HEK293 (cell line): ENCODE measurements around the gene OR52M1.
"Not testable (repeated sequence)": the region's sequence is repeated elsewhere in the genome, so short reads cannot be mapped to it uniquely, and the experiment has no call there.

Source experiments
- CTCF ChIA-PET: fragments of 350-600 bp; formaldehyde crosslinking; extraction: SDS; loops from one replicate; lab custom pipeline; 2021; ENCODE audit warnings: antibody characterized with exemption; lab: Yijun Ruan, JAX
- POLR2A ChIA-PET: fragments of 300-600 bp; formaldehyde crosslinking; extraction: SDS; loops from one replicate; lab custom pipeline; 2020; ENCODE audit warnings: antibody characterized with exemption, inconsistent platforms; lab: Yijun Ruan, JAX
- H3K27ac ChIP-seq: fragments of 200-500 bp; sonication (Bioruptor generic); 2 replicates; pipeline ENCODE4 v1.5.1; 2014; ENCODE audit warnings: low read depth, low read length, control low read depth, inconsistent platforms; ENCODE audit errors: extremely low read depth
- H3K36me3 ChIP-seq, 2 experiments: fragments of 200-500 bp in 1 of 2; sonication (Bioruptor generic) in 1 of 2; 1 replicate in 1 of 2; 2 replicates in 1 of 2; pipeline ENCODE4 v1.5.1; 2014 to 2017; ENCODE audit warnings: inconsistent platforms in 2 of 2, low read length in 2 of 2; ENCODE audit not compliant: control insufficient read depth in 2 of 2, insufficient read depth in 1 of 2
- H3K4me1 ChIP-seq: fragments of 200-500 bp; sonication (Bioruptor generic); 2 replicates; pipeline ENCODE4 v1.5.1; 2014; ENCODE audit warnings: mild to moderate bottlenecking, low read length, inconsistent platforms; ENCODE audit not compliant: control insufficient read depth, insufficient read depth
- H3K4me3 ChIP-seq: 2 replicates; pipeline ENCODE4 v1.5.1; 2011; ENCODE audit warnings: low read depth, mild to moderate bottlenecking, control low read depth, low read length, moderate library complexity
- H3K9me3 ChIP-seq: fragments of 200-500 bp; sonication (Bioruptor generic); 2 replicates; pipeline ENCODE4 v1.5.1; 2014; ENCODE audit warnings: low read depth, low read length, inconsistent platforms; ENCODE audit not compliant: control insufficient read depth, insufficient read depth
- GLI4 ChIP-seq: fragments of 450-650 bp; formaldehyde crosslinking; IDR thresholded peaks from 2 replicates; pipeline ENCODE4 v1.5.1; 2016; ENCODE audit warnings: missing biosample characterization, missing genetic modification characterization
- HOXA7 ChIP-seq: sonication (generic); formaldehyde crosslinking; IDR thresholded peaks from 2 replicates; pipeline ENCODE4 v1.8.1; 2022; ENCODE audit warnings: missing genetic modification reagents, borderline replicate concordance
- HOXD13 ChIP-seq: sonication (generic); formaldehyde crosslinking; IDR thresholded peaks from 2 replicates; pipeline ENCODE4 v1.8.0; 2022; ENCODE audit warnings: missing genetic modification reagents, borderline replicate concordance
- TRIM28 ChIP-seq: IDR thresholded peaks from 2 replicates; pipeline ENCODE4 v1.6.1; 2011; ENCODE audit warnings: low read length, control low read depth, borderline replicate concordance
- ZBTB17 ChIP-seq: fragments of 450-650 bp; formaldehyde crosslinking; IDR thresholded peaks from 2 replicates; pipeline ENCODE4 v1.5.1; 2016; ENCODE audit warnings: missing biosample characterization, missing genetic modification characterization
- ZFHX2 ChIP-seq: fragments of 450-650 bp; formaldehyde crosslinking; conservative IDR thresholded peaks from 2 replicates; pipeline ENCODE4 v1.5.1; 2016; ENCODE audit warnings: missing biosample characterization, missing genetic modification characterization
- ZIC2 ChIP-seq: fragments of 450-650 bp; formaldehyde crosslinking; IDR thresholded peaks from 2 replicates; pipeline ENCODE4 v1.5.1; 2016; ENCODE audit warnings: missing biosample characterization, missing genetic modification characterization
- ZNF302 ChIP-seq: fragments of 450-650 bp; formaldehyde crosslinking; IDR thresholded peaks from 2 replicates; pipeline ENCODE4 v1.5.1; 2016; ENCODE audit warnings: missing biosample characterization, missing genetic modification characterization, low read depth
- ZNF335 ChIP-seq: fragments of 450-650 bp; formaldehyde crosslinking; conservative IDR thresholded peaks from 2 replicates; pipeline ENCODE4 v1.5.1; 2016; ENCODE audit warnings: missing biosample characterization, missing genetic modification characterization
- ZNF426 ChIP-seq: fragments of 450-650 bp; formaldehyde crosslinking; IDR thresholded peaks from 2 replicates; pipeline ENCODE4 v1.5.1; 2017; ENCODE audit warnings: missing biosample characterization, missing genetic modification characterization, mild to moderate bottlenecking, inconsistent platforms, moderate library complexity
- ZNF654 ChIP-seq: fragments of 450-650 bp; formaldehyde crosslinking; IDR thresholded peaks from 2 replicates; pipeline ENCODE4 v1.5.1; 2016; ENCODE audit warnings: low read depth, missing biosample characterization, missing genetic modification characterization
- ZNF785 ChIP-seq: fragments of 450-650 bp; formaldehyde crosslinking; IDR thresholded peaks from 2 replicates; pipeline ENCODE4 v1.5.1; 2016; ENCODE audit warnings: missing biosample characterization, missing genetic modification characterization
- TF ChIP-seq, protein P1 (sequence below): fragments of 450-650 bp; formaldehyde crosslinking; IDR thresholded peaks from 2 replicates; pipeline ENCODE4 v1.5.1; 2016; ENCODE audit warnings: missing biosample characterization, missing genetic modification characterization, low read depth
- TF ChIP-seq, protein P2 (sequence below): fragments of 450-650 bp; formaldehyde crosslinking; optimal IDR thresholded peaks from 2 replicates; pipeline ENCODE3; 2016; ENCODE audit warnings: missing biosample characterization, mild to moderate bottlenecking, missing genetic modification characterization
- TF ChIP-seq, protein P3 (sequence below): fragments of 450-650 bp; formaldehyde crosslinking; IDR thresholded peaks from 2 replicates; pipeline ENCODE4 v1.5.1; 2016; ENCODE audit warnings: missing biosample characterization, missing genetic modification characterization
- TF ChIP-seq, protein P4 (sequence below): fragments of 450-650 bp; formaldehyde crosslinking; IDR thresholded peaks from 2 replicates; pipeline ENCODE4 v1.5.1; 2016; ENCODE audit warnings: missing biosample characterization, missing genetic modification characterization

Gene OR52M1

DNA sequence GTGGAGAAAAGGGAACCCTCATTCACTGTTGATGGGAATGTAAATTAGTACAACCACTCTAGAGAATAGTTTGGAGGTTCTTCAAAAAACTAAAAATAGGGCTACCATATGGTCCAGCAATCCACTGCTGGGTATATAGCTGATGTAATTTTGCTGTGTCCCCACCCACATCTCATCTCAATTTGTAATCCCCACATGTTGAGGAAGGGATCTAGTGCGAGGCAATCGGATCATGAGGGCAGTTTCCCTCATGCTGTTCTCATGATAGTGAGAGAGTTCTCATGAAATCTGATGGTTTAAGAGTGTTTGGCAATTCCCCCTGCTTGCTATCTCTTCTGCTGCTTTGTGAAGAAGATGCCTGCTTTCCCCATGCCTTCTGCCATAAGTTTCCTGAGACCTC lies 17.1 kb upstream of the OR52M1 start (continued):
- TF ChIP-seq, protein P1, sequence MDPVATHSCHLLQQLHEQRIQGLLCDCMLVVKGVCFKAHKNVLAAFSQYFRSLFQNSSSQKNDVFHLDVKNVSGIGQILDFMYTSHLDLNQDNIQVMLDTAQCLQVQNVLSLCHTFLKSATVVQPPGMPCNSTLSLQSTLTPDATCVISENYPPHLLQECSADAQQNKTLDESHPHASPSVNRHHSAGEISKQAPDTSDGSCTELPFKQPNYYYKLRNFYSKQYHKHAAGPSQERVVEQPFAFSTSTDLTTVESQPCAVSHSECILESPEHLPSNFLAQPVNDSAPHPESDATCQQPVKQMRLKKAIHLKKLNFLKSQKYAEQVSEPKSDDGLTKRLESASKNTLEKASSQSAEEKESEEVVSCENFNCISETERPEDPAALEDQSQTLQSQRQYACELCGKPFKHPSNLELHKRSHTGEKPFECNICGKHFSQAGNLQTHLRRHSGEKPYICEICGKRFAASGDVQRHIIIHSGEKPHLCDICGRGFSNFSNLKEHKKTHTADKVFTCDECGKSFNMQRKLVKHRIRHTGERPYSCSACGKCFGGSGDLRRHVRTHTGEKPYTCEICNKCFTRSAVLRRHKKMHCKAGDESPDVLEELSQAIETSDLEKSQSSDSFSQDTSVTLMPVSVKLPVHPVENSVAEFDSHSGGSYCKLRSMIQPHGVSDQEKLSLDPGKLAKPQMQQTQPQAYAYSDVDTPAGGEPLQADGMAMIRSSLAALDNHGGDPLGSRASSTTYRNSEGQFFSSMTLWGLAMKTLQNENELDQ (tag by site-specific recombination): no peak
- TF ChIP-seq, protein P2, sequence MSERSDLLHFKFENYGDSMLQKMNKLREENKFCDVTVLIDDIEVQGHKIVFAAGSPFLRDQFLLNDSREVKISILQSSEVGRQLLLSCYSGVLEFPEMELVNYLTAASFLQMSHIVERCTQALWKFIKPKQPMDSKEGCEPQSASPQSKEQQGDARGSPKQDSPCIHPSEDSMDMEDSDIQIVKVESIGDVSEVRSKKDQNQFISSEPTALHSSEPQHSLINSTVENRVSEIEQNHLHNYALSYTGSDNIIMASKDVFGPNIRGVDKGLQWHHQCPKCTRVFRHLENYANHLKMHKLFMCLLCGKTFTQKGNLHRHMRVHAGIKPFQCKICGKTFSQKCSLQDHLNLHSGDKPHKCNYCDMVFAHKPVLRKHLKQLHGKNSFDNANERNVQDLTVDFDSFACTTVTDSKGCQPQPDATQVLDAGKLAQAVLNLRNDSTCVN: no peak
- no peak for TF ChIP-seq ZNF302 (tag by site-specific recombination)
- TF ChIP-seq HOXD13 (CRISPR knock-in tag): no peak
- TF ChIP-seq, protein P3, sequence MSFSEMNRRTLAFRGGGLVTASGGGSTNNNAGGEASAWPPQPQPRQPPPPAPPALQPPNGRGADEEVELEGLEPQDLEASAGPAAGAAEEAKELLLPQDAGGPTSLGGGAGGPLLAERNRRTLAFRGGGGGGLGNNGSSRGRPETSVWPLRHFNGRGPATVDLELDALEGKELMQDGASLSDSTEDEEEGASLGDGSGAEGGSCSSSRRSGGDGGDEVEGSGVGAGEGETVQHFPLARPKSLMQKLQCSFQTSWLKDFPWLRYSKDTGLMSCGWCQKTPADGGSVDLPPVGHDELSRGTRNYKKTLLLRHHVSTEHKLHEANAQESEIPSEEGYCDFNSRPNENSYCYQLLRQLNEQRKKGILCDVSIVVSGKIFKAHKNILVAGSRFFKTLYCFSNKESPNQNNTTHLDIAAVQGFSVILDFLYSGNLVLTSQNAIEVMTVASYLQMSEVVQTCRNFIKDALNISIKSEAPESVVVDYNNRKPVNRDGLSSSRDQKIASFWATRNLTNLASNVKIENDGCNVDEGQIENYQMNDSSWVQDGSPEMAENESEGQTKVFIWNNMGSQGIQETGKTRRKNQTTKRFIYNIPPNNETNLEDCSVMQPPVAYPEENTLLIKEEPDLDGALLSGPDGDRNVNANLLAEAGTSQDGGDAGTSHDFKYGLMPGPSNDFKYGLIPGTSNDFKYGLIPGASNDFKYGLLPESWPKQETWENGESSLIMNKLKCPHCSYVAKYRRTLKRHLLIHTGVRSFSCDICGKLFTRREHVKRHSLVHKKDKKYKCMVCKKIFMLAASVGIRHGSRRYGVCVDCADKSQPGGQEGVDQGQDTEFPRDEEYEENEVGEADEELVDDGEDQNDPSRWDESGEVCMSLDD (tag by site-specific recombination): no peak
- TF ChIP-seq, all 188 proteins: peak for 0

DNA sequence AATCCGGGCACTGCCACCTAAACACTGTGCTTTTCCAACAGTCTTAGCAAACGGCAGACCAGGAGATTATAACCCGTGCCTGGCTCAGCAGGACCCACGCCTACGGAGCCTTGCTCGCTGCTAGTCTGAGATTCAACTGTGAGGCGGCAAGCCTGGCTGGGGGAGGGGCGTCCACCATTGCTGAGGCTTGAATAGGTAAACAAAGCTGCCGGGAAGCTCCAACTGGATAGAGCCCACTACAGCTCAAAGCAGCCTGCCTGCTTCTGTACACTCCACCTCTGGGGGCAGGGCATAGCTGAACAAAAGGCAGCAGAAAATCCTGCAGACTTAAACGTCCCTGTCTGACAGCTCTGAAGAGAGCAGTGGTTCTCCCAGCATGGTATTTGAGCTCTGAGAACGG lies 13.3 kb upstream of the OR52M1 start:
- H3K27ac ChIP-seq, H3K9me3 ChIP-seq, H3K4me1 ChIP-seq, POLR2A ChIA-PET, H3K36me3 ChIP-seq, H3K4me3 ChIP-seq: not testable (repeated sequence)
- TF ChIP-seq ZBTB17 (tag by site-specific recombination) (0 out of 2 replicates have a peak, but pooled peaks have one; percentile 23), ZFHX2 (tag by site-specific recombination) (peak; percentile 36; the same call in 1 of the 2 replicates), ZIC2 (tag by site-specific recombination) (0 out of 2 replicates have a peak, but pooled peaks have one; percentile 35), TRIM28 (peak; percentile 13; the same call in 1 of the 2 replicates)
- CTCF ChIA-PET: interaction anchor here (0.7 to 2.1 kb wide), 3 partner anchors 9 to 143 kb away, joined by 3 to 6 read pairs (median 5); no protein-coding TSS in a partner anchor

DNA sequence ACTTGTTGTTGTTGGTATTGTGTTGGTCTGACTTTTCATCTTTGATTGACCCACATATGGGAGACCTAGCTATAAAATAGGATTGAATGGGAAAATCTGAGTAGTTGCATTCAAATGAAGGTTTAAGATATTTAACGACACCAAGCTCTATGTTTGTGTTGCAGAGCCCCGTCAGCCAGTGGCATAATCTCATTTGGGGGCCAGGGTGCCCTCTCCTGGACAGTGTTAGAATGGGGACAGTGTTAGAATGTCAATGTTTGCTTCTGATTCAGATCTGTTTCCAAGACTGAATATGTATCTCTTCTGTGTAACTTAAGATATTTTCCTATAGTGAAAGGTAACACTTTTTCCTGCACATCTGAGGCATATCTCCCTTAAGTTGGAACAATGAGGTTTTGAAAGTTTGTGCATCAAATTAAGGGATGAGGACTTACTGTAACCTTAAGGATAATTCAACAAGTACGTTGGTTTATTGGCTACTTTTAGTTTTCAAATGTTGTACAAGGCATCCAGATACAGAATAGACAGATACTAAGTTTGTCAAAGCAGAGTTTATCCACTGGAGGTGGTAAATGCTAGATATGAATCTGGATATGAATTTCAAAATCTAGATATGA lies 5.3 kb upstream of the OR52M1 start:
- H3K9me3 ChIP-seq: no peaks in the 10 kb centered on the region
- TF ChIP-seq HOXA7 (CRISPR knock-in tag) (no peak), ZNF426 (tag by site-specific recombination) (no peak), ZNF785 (tag by site-specific recombination) (no peak), GLI4 (no peak), ZNF335 (tag by site-specific recombination) (no peak), ZNF654 (tag by site-specific recombination) (peak; percentile 41)
- TF ChIP-seq, protein P4, sequence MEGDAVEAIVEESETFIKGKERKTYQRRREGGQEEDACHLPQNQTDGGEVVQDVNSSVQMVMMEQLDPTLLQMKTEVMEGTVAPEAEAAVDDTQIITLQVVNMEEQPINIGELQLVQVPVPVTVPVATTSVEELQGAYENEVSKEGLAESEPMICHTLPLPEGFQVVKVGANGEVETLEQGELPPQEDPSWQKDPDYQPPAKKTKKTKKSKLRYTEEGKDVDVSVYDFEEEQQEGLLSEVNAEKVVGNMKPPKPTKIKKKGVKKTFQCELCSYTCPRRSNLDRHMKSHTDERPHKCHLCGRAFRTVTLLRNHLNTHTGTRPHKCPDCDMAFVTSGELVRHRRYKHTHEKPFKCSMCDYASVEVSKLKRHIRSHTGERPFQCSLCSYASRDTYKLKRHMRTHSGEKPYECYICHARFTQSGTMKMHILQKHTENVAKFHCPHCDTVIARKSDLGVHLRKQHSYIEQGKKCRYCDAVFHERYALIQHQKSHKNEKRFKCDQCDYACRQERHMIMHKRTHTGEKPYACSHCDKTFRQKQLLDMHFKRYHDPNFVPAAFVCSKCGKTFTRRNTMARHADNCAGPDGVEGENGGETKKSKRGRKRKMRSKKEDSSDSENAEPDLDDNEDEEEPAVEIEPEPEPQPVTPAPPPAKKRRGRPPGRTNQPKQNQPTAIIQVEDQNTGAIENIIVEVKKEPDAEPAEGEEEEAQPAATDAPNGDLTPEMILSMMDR (tag by site-specific recombination): peak; percentile 26; the same call in 1 of the 2 replicates
- ChIA-PET CTCF (interaction anchor here (0.6 to 8.2 kb wide), 32 partner anchors 8 to 1431 kb away, joined by 3 to 111 read pairs (median 4); no protein-coding TSS in a partner anchor), POLR2A (no interaction called here)
- no peaks in the 10 kb centered on the region for H3K36me3 ChIP-seq
- no peaks in the 10 kb centered on the region for H3K4me1 ChIP-seq
- no peak overlapping the region for H3K27ac ChIP-seq
- H3K4me3 ChIP-seq: no peak overlapping the region
